Coronary artery (tissue), 2 donors: ENCODE results near the gene HLA-DOB.
"Not testable (repeated sequence)": the region's sequence is repeated elsewhere in the genome, so short reads cannot be mapped to it uniquely, and the experiment has no call there.

ENCODE experiments used
- DNase-seq: peaks from one replicate; pipeline ENCODE4 v3.0.0-alpha.2; 2017; ENCODE audit warnings: low spot score
- H3K27ac ChIP-seq, 2 donors: fragments of 200-600 bp; sonication (generic); one replicate each; pipeline ENCODE4 v1.5.1; 2016 to 2019
- H3K4me3 ChIP-seq: fragments of 200-600 bp; sonication (generic); 2 replicates; pipeline ENCODE4 v1.5.1; 2016; ENCODE audit warnings: mild to moderate bottlenecking, moderate library complexity
- CTCF ChIP-seq: fragments of 200-600 bp; sonication (generic); IDR thresholded peaks from one replicate; pipeline ENCODE4 v1.5.1; 2019; ENCODE audit warnings: antibody characterized with exemption

The HLA-DOB gene

GRCh38 chr6:32814145-32814544, 2.7 kb downstream of the HLA-DOB start:
- no peak overlapping the region for H3K27ac ChIP-seq
- no peak overlapping the region for H3K4me3 ChIP-seq
- no peak for TF ChIP-seq CTCF
- DNase-seq = no peak

GRCh38 chr6:32809171-32809570, 7.6 kb downstream of the HLA-DOB start:
- no peak for TF ChIP-seq CTCF

GRCh38 chr6:32807020-32807580, 9.7 kb downstream of the HLA-DOB start:
- Histone ChIP-seq H3K4me3 (no peak overlapping the region), H3K27ac (no peak overlapping the region)
- no peak for TF ChIP-seq CTCF
- DNase-seq = no peak

More at GRCh38 chr6:32809171-32809570, 7.6 kb downstream of the HLA-DOB start:
- H3K27ac ChIP-seq = no peak overlapping the region
- H3K4me3 ChIP-seq = no peak overlapping the region
- DNase-seq = no peak

GRCh38 chr6:32805404-32805803, 11.4 kb downstream of the HLA-DOB start:
- not testable (repeated sequence) for DNase-seq, H3K27ac ChIP-seq, H3K4me3 ChIP-seq

- no peak for DNase-seq
- Histone ChIP-seq H3K4me3 (no peak overlapping the region), H3K27ac (no peak overlapping the region)
- no peak for TF ChIP-seq CTCF
These were observed 13.4 kb downstream of the HLA-DOB start for GRCh38 chr6:32803416-32803815.

GRCh38 chr6:32799740-32800139, 17.1 kb downstream of the HLA-DOB start:
- DNase-seq = no peak
- no peak for TF ChIP-seq CTCF
- Histone ChIP-seq H3K27ac (no peak overlapping the region), H3K4me3 (no peak overlapping the region)

- Histone ChIP-seq H3K27ac (no peak overlapping the region), H3K4me3 (no peak overlapping the region)
- TF ChIP-seq CTCF = no peak
- DNase-seq = no peak
These were observed 17.6 kb downstream of the HLA-DOB start for GRCh38 chr6:32799168-32799567.
